HG02852 (cell line): ENCODE data around the gene TMPRSS13.
"Not testable (repeated sequence)": the region's sequence is repeated elsewhere in the genome, so short reads cannot be mapped to it uniquely, and the experiment has no call there.

ENCODE experiments used
- ATAC-seq: cut with Tn5 transposase; IDR thresholded peaks from one replicate; pipeline ENCODE4 v1.9.1; 2021; ENCODE audit warnings: mild to moderate bottlenecking, moderate library complexity; ENCODE audit not compliant: unreplicated experiment

TMPRSS13 gene

GRCh38 chr11:117929142-117929915 lies at the start of gene TMPRSS13:
Gene TMPRSS13, minus strand, starts transcription at chr11:117929402. Its CDS starts 95 bp downstream, at chr11:117929307.
- ATAC-seq = no peak

- no peak for ATAC-seq
Observed at GRCh38 chr11:117978991-117979390, 49.8 kb upstream of the TMPRSS13 start.

- ATAC-seq = not testable (repeated sequence)
Observed at GRCh38 chr11:117978291-117978910, 49.2 kb upstream of the TMPRSS13 start.

GRCh38 chr11:117977612-117978264 lies 48.5 kb upstream of the TMPRSS13 start:
- ATAC-seq = not testable (repeated sequence)

GRCh38 chr11:117977029-117977428 lies 47.8 kb upstream of the TMPRSS13 start:
- no peak for ATAC-seq

GRCh38 chr11:117976445-117976844 lies 47.2 kb upstream of the TMPRSS13 start:
- ATAC-seq = no peak

GRCh38 chr11:117973503-117973860 lies 44.3 kb upstream of the TMPRSS13 start:
- ATAC-seq = no peak

- no peak for ATAC-seq
Observed at GRCh38 chr11:117972629-117973502, 43.7 kb upstream of the TMPRSS13 start.

GRCh38 chr11:117972044-117972443 lies 42.8 kb upstream of the TMPRSS13 start:
- no peak for ATAC-seq

- no peak for ATAC-seq
Observed at GRCh38 chr11:117970400-117971024, 41.3 kb upstream of the TMPRSS13 start.

- no peak for ATAC-seq
Observed at GRCh38 chr11:117969160-117969991, 40.2 kb upstream of the TMPRSS13 start.

GRCh38 chr11:117966908-117967307 lies 37.7 kb upstream of the TMPRSS13 start:
- ATAC-seq = no peak

- no peak for ATAC-seq
Observed at GRCh38 chr11:117962826-117963225, 33.6 kb upstream of the TMPRSS13 start.

- ATAC-seq = no peak
Observed at GRCh38 chr11:117961896-117962295, 32.7 kb upstream of the TMPRSS13 start.

GRCh38 chr11:117960406-117960805 lies 31.2 kb upstream of the TMPRSS13 start:
- ATAC-seq = no peak

- no peak for ATAC-seq
Observed at GRCh38 chr11:117959438-117960149, 30.4 kb upstream of the TMPRSS13 start.

GRCh38 chr11:117958949-117959348 lies 29.7 kb upstream of the TMPRSS13 start:
- ATAC-seq = no peak

- no peak for ATAC-seq
Observed at GRCh38 chr11:117953024-117953671, 23.9 kb upstream of the TMPRSS13 start.
